SK-N-SH (cell line): ENCODE measurements around the gene CXCL16.

ENCODE experiments used
- RFX5 ChIP-seq: IDR thresholded peaks from 2 replicates; pipeline ENCODE4 v1.6.1; 2012; ENCODE audit warnings: mild to moderate bottlenecking, improper control_type of control experiment, low read length
- TF ChIP-seq, protein P1 (sequence below): IDR thresholded peaks from 2 replicates; pipeline ENCODE4 v1.4.0; 2012; ENCODE audit warnings: low read depth

DNA sequence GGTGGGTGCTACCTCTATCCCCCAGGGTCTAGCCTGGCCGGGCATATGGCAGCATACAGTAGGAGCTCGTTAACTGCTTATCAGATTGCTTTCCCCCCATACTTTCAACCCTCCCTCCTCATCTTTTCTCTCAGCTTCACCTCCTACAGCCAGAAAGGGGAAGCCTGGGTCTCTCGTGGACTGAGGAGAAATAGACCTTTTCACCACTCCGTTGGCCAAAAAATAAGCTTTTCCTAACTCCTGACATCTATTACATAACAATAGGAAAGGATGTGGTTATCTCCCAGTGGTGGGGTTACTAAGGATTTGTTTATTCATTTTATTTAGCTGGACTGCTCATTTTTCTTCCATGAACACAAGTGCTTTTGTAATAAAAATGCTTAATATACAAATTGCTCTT, 9.0 kb upstream of the CXCL16 start:
- TF ChIP-seq, protein P1, sequence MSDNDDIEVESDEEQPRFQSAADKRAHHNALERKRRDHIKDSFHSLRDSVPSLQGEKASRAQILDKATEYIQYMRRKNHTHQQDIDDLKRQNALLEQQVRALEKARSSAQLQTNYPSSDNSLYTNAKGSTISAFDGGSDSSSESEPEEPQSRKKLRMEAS = no peak
- TF ChIP-seq RFX5 = no peak
